KMS-11 (cell line): ENCODE data around the gene S100A8.

ENCODE experiments used
- H2AFZ ChIP-seq: fragments of 200-600 bp; sonication (generic); 2 replicates; pipeline ENCODE4 v1.6.1; 2016; ENCODE audit warnings: antibody characterized with exemption, mixed run types, low read depth
- H3K27ac ChIP-seq: fragments of 200-600 bp; sonication (generic); 2 replicates; pipeline ENCODE4 v1.6.1; 2016; ENCODE audit warnings: mild to moderate bottlenecking, mixed run types
- H3K27me3 ChIP-seq: fragments of 200-600 bp; sonication (generic); 2 replicates; pipeline ENCODE4 v1.6.1; 2017; ENCODE audit warnings: mild to moderate bottlenecking, low read depth, mixed run types, moderate library complexity; ENCODE audit not compliant: insufficient read depth
- H3K36me3 ChIP-seq: fragments of 200-600 bp; sonication (generic); 2 replicates; pipeline ENCODE4 v1.6.1; 2017; ENCODE audit warnings: mild to moderate bottlenecking, mixed run types; ENCODE audit not compliant: insufficient read depth
- H3K4me1 ChIP-seq: fragments of 200-600 bp; sonication (generic); 2 replicates; pipeline ENCODE4 v1.6.1; 2016; ENCODE audit warnings: mild to moderate bottlenecking, low read depth, mixed run types; ENCODE audit not compliant: poor library complexity, severe bottlenecking
- H3K4me2 ChIP-seq: fragments of 200-600 bp; sonication (generic); 2 replicates; pipeline ENCODE4 v1.7.0; 2016; ENCODE audit warnings: mild to moderate bottlenecking, mixed run types
- H3K4me3 ChIP-seq: fragments of 200-600 bp; sonication (generic); IDR thresholded peaks from 2 replicates; pipeline ENCODE4 v1.6.1; 2017; ENCODE audit warnings: low read depth, low read length, mixed read lengths; ENCODE audit not compliant: insufficient read depth
- H3K79me2 ChIP-seq: fragments of 200-600 bp; sonication (generic); 2 replicates; pipeline ENCODE4 v1.6.1; 2016; ENCODE audit warnings: low read depth, mixed run types; ENCODE audit not compliant: insufficient read depth
- H3K9ac ChIP-seq: fragments of 200-600 bp; sonication (generic); 2 replicates; pipeline ENCODE4 v1.6.1; 2016; ENCODE audit warnings: mild to moderate bottlenecking, mixed run types
- H4K20me1 ChIP-seq: fragments of 200-600 bp; sonication (generic); 2 replicates; pipeline ENCODE4 v1.6.1; 2016; ENCODE audit warnings: mild to moderate bottlenecking, mixed run types; ENCODE audit not compliant: insufficient read depth
- TF ChIP-seq, protein P1 (sequence below): fragments of 200-600 bp; sonication (generic); conservative IDR thresholded peaks from 2 replicates; pipeline ENCODE4 v1.6.1; 2017; ENCODE audit warnings: low read depth, mild to moderate bottlenecking, antibody characterized with exemption, low read length, moderate library complexity, mixed read lengths

S100A8 gene

GRCh38 chr1:153370146-153370545 is 20.7 kb downstream of the S100A8 start:
- H3K4me1 ChIP-seq: no peaks in the 10 kb centered on the region
- H3K79me2 ChIP-seq: no peaks in the 10 kb centered on the region
- H3K27ac ChIP-seq: no peak overlapping the region
- no peaks in the 10 kb centered on the region for H4K20me1 ChIP-seq
- no peak overlapping the region for H3K9ac ChIP-seq
- no peaks in the 10 kb centered on the region for H3K36me3 ChIP-seq
- H2AFZ ChIP-seq: no peak overlapping the region
- no peak overlapping the region for H3K4me3 ChIP-seq
- TF ChIP-seq, protein P1, sequence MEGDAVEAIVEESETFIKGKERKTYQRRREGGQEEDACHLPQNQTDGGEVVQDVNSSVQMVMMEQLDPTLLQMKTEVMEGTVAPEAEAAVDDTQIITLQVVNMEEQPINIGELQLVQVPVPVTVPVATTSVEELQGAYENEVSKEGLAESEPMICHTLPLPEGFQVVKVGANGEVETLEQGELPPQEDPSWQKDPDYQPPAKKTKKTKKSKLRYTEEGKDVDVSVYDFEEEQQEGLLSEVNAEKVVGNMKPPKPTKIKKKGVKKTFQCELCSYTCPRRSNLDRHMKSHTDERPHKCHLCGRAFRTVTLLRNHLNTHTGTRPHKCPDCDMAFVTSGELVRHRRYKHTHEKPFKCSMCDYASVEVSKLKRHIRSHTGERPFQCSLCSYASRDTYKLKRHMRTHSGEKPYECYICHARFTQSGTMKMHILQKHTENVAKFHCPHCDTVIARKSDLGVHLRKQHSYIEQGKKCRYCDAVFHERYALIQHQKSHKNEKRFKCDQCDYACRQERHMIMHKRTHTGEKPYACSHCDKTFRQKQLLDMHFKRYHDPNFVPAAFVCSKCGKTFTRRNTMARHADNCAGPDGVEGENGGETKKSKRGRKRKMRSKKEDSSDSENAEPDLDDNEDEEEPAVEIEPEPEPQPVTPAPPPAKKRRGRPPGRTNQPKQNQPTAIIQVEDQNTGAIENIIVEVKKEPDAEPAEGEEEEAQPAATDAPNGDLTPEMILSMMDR: no peak
- H3K27me3 ChIP-seq: no peaks in the 10 kb centered on the region
- H3K4me2 ChIP-seq: no peak overlapping the region

- Histone ChIP-seq H3K4me3 (no peak overlapping the region), H3K27me3 (no peaks in the 10 kb centered on the region), H2AFZ (no peak overlapping the region), H3K79me2 (no peaks in the 10 kb centered on the region), H3K27ac (no peak overlapping the region), H3K36me3 (no peaks in the 10 kb centered on the region), H3K4me1 (no peaks in the 10 kb centered on the region), H3K9ac (no peak overlapping the region), H4K20me1 (no peaks in the 10 kb centered on the region), H3K4me2 (no peak overlapping the region)
- TF ChIP-seq, protein P1: no peak
These were observed 22.4 kb downstream of the S100A8 start for GRCh38 chr1:153368495-153368894.

GRCh38 chr1:153367090-153367489 is 23.8 kb downstream of the S100A8 start:
- Histone ChIP-seq H3K27ac (no peak overlapping the region), H2AFZ (no peak overlapping the region), H4K20me1 (no peaks in the 10 kb centered on the region), H3K79me2 (no peaks in the 10 kb centered on the region), H3K9ac (no peak overlapping the region), H3K4me3 (no peak overlapping the region), H3K27me3 (no peaks in the 10 kb centered on the region), H3K36me3 (no peaks in the 10 kb centered on the region), H3K4me2 (no peak overlapping the region), H3K4me1 (no peaks in the 10 kb centered on the region)
- TF ChIP-seq, protein P1: no peak

DNA sequence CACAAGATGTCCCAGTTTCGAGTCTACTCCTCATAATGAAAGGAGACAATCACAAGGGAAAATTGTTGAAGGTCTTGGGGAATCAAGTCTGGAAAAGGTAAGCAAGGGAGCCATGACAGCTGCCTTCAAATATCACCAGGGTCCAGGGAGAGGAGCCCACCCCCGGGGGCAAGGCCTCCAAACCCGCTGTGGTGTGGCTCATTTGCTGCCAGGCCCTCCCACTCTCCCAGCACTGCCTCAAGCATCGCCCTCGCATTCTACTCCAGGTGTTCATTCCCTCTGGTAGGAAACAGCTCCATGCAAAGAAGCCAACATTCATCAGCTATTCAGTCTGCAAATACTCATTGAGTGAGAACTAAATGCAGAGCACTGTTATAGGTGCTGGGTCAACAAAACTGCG is 24.6 kb downstream of the S100A8 start:
- Histone ChIP-seq H3K4me2 (no peak overlapping the region), H3K4me3 (no peak overlapping the region), H3K27ac (no peak overlapping the region), H2AFZ (no peak overlapping the region), H3K27me3 (no peaks in the 10 kb centered on the region), H3K9ac (no peak overlapping the region), H3K4me1 (no peaks in the 10 kb centered on the region), H4K20me1 (no peaks in the 10 kb centered on the region), H3K36me3 (no peaks in the 10 kb centered on the region), H3K79me2 (no peaks in the 10 kb centered on the region)
- TF ChIP-seq, protein P1: no peak

- no peak overlapping the region for H3K27ac ChIP-seq
- H3K9ac ChIP-seq: no peak overlapping the region
- no peaks in the 10 kb centered on the region for H3K79me2 ChIP-seq
- H3K27me3 ChIP-seq: no peaks in the 10 kb centered on the region
- no peak overlapping the region for H3K4me2 ChIP-seq
- TF ChIP-seq, protein P1: no peak
- H3K4me3 ChIP-seq: no peak overlapping the region
- no peaks in the 10 kb centered on the region for H4K20me1 ChIP-seq
- no peak overlapping the region for H2AFZ ChIP-seq
- H3K36me3 ChIP-seq: no peaks in the 10 kb centered on the region
- no peaks in the 10 kb centered on the region for H3K4me1 ChIP-seq
These were observed 25.2 kb downstream of the S100A8 start for GRCh38 chr1:153365696-153366095.
